Activated T-cell treated with anti-CD3 and anti-CD28 coated beads, Interleukin-2, amount 50 U/mL, for 24 hours (primary cell): Measurements from ENCODE around the gene MYO5B.

Source experiments
- DNase-seq: peaks from one replicate; pipeline ENCODE4 v3.0.0-alpha.2; 2020
- H3K27ac Mint-ChIP-seq: 2 replicates; pipeline ENCODE4 v1.8.0; 2020; ENCODE audit warnings: mild to moderate bottlenecking, mixed read lengths
- H3K27me3 Mint-ChIP-seq: 2 replicates; pipeline ENCODE4 v1.8.0; 2020; ENCODE audit warnings: mixed read lengths
- H3K36me3 Mint-ChIP-seq: 2 replicates; pipeline ENCODE4 v1.8.0; 2020; ENCODE audit warnings: low read depth, mixed read lengths
- H3K4me1 Mint-ChIP-seq: 2 replicates; pipeline ENCODE4 v1.8.0; 2020; ENCODE audit warnings: low read depth, mixed read lengths
- H3K4me3 Mint-ChIP-seq: 2 replicates; pipeline ENCODE4 v1.8.0; 2020; ENCODE audit warnings: mild to moderate bottlenecking, moderate library complexity, mixed read lengths
- H3K9me3 Mint-ChIP-seq: 2 replicates; pipeline ENCODE4 v1.8.0; 2020; ENCODE audit warnings: mixed read lengths

The MYO5B gene

DNA sequence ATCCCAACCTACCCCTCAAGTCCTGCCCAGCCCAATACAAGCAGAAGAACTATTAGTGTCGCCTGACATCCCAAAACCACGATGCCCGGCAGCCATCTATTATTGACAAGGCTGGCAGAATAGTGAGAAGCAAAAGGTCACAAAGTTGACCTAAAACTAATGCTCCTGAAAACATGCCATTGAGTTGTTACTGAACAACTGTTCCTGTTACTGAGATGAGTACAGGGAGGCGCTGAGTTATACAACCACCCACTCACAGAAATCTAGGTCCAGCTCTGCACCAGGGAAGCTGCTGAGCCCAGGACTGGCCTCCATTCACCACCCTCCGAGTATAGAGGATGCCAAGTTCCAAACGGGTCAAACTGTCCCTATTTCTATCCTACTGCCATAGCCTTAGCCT is 201.6 kb downstream of the MYO5B start:
- Mint-ChIP-seq H3K4me3 (no peak overlapping the region), H3K36me3 (no peaks in the 10 kb centered on the region), H3K9me3 (no peaks in the 10 kb centered on the region), H3K27ac (no peak overlapping the region), H3K27me3 (peaks cover 4% of the 10 kb centered on the region), H3K4me1 (peaks cover 2% of the 10 kb centered on the region)
- DNase-seq: no peak

DNA sequence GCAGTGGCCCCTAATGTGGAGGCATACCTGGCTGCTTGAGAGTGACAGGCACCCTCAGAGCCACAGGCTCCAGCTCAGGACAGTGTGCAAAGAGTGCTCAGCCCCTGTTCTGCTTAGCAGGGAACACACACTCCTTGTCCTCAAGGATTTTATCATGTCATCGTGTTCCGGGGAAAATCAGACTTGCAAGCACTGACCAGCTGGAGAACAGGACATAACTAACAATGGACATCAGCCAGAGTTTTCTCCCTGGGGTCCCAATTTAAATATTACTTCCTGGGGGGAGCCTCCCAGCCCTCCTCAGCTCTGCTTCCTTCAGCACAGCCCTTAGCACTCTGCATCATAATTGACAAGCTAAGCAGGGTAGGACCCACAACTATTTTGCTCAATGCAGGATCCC is 206.2 kb downstream of the MYO5B start:
- H3K4me3 Mint-ChIP-seq: no peak overlapping the region
- H3K4me1 Mint-ChIP-seq: peaks cover 2% of the 10 kb centered on the region
- H3K27ac Mint-ChIP-seq: no peak overlapping the region
- no peaks in the 10 kb centered on the region for H3K36me3 Mint-ChIP-seq
- H3K27me3 Mint-ChIP-seq: peaks cover 4% of the 10 kb centered on the region
- no peak for DNase-seq
- no peaks in the 10 kb centered on the region for H3K9me3 Mint-ChIP-seq

DNA sequence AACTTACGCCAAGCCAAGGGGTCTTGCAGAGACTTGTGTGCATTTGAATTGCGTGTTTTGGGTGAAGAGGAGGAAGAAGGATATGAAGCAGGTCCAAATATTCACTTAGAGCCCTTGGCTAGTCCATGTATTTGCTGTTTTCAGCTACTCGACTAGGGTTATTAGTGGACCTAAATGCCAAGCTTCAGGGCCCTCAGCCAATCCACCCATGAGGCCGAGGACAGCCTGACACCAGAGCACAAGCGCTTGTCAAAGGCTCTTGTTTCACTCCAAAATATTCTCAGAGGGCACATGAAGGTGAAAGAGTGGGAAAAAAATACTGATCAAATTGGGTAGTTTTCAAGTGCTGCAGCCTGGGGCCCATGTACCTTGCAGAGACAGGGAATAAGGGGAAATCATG is 206.8 kb downstream of the MYO5B start:
- no peak overlapping the region for H3K27ac Mint-ChIP-seq
- H3K4me3 Mint-ChIP-seq: no peak overlapping the region
- H3K36me3 Mint-ChIP-seq: no peaks in the 10 kb centered on the region
- no peaks in the 10 kb centered on the region for H3K9me3 Mint-ChIP-seq
- peaks cover 2% of the 10 kb centered on the region for H3K4me1 Mint-ChIP-seq
- DNase-seq: no peak
- peaks cover 4% of the 10 kb centered on the region for H3K27me3 Mint-ChIP-seq

DNA sequence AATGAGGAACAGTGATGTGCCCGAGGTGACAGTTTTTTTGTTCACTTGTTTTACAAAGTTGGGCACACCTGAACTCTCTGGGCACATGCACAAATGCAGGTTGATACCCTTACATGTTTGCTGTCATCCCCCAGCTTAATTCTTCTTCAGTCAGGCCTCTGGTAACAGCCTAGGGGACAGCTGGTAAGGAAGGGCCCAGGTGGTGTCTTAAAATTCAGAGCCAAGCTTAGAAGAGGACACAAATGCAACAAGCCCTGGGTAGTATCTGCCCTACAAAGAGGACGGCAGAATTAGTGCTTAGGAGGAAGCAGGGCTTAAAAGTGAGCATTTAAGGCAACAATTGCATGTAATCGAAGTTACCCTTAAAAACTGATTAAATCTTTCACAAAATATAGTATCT is 209.7 kb downstream of the MYO5B start:
- DNase-seq: no peak
- no peaks in the 10 kb centered on the region for H3K36me3 Mint-ChIP-seq
- no peak overlapping the region for H3K4me3 Mint-ChIP-seq
- no peak overlapping the region for H3K27ac Mint-ChIP-seq
- peaks cover 2% of the 10 kb centered on the region for H3K4me1 Mint-ChIP-seq
- H3K9me3 Mint-ChIP-seq: no peaks in the 10 kb centered on the region
- H3K27me3 Mint-ChIP-seq: no peaks in the 10 kb centered on the region

DNA sequence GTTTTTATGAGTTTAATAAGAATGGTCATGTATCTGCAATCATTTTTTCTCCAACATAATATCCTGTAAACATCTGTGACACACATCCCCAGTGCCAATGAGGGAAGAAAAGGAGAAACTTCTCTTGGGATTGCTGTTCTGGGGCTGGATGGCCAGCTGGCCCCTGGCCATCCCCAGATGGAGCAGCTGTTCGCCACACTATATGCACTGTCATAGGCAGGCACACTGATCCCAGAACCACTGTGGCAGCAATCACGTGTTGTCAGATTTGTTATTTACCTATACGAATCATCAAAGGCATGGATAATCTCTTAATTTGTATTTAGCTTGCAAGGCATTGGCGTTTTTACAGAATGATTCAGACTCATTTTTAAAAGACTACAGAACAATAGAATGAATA is 214.1 kb downstream of the MYO5B start:
- Mint-ChIP-seq H3K4me1 (no peaks in the 10 kb centered on the region), H3K27me3 (no peaks in the 10 kb centered on the region), H3K9me3 (no peaks in the 10 kb centered on the region), H3K27ac (no peak overlapping the region), H3K4me3 (no peak overlapping the region), H3K36me3 (no peaks in the 10 kb centered on the region)
- no peak for DNase-seq

DNA sequence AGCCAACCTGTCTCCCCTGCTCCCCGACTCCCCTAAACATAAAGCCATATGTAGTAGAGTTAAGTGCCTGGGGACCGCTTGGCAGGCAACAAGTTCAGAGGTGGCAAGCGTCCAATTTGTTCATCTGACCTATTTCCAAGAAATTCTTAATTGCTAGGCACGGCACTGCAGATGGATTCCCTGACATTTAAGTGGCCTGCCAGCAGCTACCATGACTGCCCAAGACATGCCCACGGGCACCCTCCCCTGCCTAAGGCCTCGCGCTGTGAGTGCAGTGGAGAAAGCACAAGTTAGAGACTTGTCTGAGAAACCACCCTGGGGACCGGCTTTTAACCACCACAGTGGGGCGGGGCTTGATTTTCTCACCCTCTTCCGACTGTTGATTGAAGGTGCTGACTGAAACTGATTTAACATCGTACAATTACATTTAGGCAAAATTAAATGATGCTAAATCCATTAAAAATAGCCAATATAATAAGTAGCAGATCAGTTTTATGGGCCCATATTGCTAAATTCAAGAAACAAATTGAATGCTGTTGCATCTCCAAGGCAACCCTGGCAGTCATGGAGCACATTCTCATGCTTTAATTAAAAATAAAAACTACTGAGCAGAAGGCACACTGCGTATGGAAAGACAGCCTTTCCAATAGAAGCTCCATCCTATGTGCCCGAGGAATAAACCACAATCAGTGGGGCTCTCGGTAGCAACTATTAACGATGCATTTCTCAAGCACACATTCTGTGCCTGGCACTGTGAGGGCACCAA is 218.0 kb downstream of the MYO5B start:
- Mint-ChIP-seq H3K9me3 (no peaks in the 10 kb centered on the region), H3K4me1 (no peaks in the 10 kb centered on the region), H3K27ac (no peak overlapping the region), H3K4me3 (no peak overlapping the region), H3K27me3 (no peaks in the 10 kb centered on the region), H3K36me3 (no peaks in the 10 kb centered on the region)
- no peak for DNase-seq

DNA sequence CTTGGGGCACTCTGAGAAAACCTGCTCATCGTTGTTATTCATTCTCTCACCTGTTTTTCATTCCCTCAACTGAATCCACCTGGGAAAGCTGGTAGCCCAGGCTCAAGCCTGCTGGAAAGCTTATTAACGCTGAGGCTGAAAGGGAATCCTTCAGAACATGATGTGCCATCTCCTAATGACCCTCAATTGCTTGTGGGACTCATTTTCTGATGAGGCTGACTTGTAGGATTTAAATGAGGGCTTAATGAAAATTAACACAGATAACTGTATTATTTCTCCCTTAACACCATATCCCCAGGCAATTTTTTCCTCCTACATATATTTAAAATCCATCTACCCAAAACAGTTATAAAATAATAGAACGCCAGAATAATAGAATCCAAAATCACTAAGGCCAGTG is 218.9 kb downstream of the MYO5B start:
- Mint-ChIP-seq H3K27ac (no peak overlapping the region), H3K4me1 (no peaks in the 10 kb centered on the region), H3K4me3 (no peak overlapping the region), H3K27me3 (no peaks in the 10 kb centered on the region), H3K9me3 (no peaks in the 10 kb centered on the region), H3K36me3 (no peaks in the 10 kb centered on the region)
- no peak for DNase-seq

DNA sequence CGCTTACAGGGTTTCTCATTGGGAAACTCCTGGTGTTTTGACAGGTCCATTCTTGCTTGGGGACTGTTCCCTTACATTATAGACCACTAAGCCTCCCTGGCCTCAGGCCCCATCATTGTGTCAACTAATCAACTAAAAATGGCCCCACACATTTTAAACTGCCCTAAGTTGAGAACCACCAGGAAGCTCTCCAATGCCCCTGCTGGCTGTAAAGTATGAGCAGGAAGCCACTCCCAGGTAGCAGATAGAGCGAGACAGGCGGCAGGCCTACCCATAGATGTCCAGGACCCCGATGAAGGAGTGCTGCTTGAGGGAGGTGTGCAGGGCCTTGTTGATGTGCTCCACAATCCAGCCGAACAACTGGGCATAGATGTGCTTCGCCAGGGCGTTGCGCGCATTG is 220.9 kb downstream of the MYO5B start:
- Mint-ChIP-seq H3K9me3 (no peaks in the 10 kb centered on the region), H3K27me3 (no peaks in the 10 kb centered on the region), H3K4me1 (no peaks in the 10 kb centered on the region), H3K4me3 (no peak overlapping the region), H3K27ac (no peak overlapping the region), H3K36me3 (no peaks in the 10 kb centered on the region)
- no peak for DNase-seq

DNA sequence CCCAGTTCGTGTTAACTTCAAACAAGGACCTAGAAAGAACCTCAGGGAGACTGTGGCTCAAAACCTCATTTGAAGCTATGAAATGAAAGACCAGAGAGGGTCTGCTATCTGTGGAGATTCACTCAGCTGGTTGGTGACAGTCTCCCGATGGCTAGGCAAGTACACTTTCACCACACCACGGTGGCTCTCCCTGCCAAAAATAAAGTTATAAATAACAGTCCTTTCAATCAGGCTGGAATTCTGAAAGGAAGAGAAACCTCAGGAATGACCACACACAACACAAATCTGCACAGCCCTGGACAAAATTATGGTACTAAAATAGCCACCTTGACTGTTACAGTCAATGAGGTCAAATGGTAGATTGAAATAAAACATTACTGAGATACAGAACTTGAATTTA is 221.4 kb downstream of the MYO5B start:
- Mint-ChIP-seq H3K9me3 (no peaks in the 10 kb centered on the region), H3K27ac (no peak overlapping the region), H3K4me3 (no peak overlapping the region), H3K4me1 (no peaks in the 10 kb centered on the region), H3K36me3 (no peaks in the 10 kb centered on the region), H3K27me3 (no peaks in the 10 kb centered on the region)
- no peak for DNase-seq

DNA sequence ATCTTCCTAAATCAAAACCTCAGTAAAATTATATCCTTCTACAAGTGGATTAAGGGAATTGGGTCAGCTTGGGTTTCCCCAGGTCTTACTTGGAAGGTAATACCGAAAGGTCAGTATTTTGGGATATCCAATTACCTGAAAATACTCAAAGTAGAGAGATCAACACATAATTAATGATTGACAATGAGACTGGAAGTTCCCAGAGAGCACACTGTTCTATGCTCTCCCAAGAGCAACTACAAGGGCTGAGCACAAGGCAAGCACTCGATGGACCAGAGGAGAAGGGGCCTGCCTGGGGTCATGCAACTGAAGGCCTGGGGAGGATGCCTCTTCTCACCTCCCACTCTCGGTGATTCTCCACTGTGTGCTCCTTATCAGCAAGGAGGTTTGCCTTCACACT is 222.4 kb downstream of the MYO5B start:
- Mint-ChIP-seq H3K27ac (no peak overlapping the region), H3K4me3 (no peak overlapping the region), H3K36me3 (no peaks in the 10 kb centered on the region), H3K9me3 (no peaks in the 10 kb centered on the region), H3K27me3 (no peaks in the 10 kb centered on the region), H3K4me1 (no peaks in the 10 kb centered on the region)
- no peak for DNase-seq

DNA sequence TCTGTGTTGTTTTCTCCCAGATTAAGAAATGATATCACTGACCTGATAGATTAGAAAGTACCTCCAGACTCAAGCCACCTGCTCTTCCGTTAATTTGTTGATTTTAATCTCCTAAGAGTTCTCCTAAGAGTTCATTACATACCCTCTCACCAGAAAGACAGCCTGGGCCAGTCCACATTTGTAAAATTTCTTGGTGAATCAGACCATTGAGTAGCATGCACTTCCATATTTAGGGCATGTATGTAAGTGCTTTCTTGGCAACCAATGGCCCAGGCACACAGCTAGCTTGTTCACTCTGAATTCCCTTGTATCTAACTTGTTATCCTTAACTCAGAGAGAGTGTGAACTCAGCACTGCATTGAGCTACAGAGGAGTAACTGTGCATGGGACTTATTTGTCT is 223.5 kb downstream of the MYO5B start:
- Mint-ChIP-seq H3K27me3 (no peaks in the 10 kb centered on the region), H3K4me1 (no peaks in the 10 kb centered on the region), H3K27ac (no peak overlapping the region)

DNA sequence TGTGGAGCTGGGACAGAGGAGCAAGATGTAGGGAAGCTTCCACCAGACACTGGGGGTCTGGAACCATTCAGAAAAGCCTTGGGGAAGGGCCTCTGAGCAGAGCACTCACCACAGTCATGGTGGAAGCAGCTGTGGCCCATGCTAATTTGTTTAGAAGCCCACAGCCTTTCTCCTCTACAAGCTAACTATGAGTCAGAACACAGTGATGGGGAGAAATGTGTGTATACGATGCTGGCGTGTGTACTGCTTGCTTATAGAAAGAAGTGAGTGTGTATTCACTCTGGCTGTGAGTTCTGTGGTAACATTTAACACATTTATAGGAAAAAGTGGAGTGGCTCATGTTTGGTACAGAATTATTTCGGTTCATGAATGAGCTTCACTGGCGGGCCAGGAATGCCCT is 224.6 kb downstream of the MYO5B start:
- Mint-ChIP-seq H3K9me3 (no peaks in the 10 kb centered on the region), H3K4me1 (no peaks in the 10 kb centered on the region), H3K36me3 (no peaks in the 10 kb centered on the region), H3K4me3 (no peak overlapping the region), H3K27me3 (no peaks in the 10 kb centered on the region), H3K27ac (no peak overlapping the region)
- no peak for DNase-seq

More for the DNA sequence above, 223.5 kb downstream of the MYO5B start:
- no peaks in the 10 kb centered on the region for H3K9me3 Mint-ChIP-seq
- DNase-seq: no peak
- no peaks in the 10 kb centered on the region for H3K36me3 Mint-ChIP-seq
- H3K4me3 Mint-ChIP-seq: no peak overlapping the region

DNA sequence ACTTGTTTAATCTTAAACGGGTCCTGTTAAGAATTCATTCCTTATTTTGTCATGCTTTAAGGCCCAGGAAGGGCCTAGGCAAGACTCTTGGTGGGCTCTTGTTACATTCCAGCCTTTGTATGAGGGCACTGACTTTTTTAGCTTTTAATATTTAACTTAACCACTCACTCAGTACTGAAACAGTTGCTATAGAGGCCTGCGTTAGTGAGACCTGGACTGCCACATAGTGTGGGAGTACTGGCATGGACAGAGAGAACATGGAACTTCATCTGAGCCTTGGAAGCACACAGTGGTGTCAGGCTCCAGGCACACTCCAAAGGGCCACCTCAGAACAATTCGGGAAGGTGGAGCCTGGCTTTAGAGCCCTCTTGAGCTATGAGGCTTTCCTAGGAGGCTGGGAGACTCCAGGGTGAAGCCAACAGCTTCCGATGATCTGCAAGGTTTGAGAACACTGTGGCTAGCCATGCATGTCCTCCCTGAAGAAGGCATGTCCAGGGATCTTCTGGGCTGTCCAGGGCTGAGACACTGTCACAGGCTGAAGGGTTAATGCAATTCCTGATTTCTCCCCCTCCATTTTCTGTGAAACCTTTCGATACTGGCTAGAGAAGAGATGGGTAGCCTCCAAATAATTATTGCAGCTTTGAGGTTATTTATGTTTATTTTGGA is 226.2 kb downstream of the MYO5B start:
- Mint-ChIP-seq H3K36me3 (no peaks in the 10 kb centered on the region), H3K27me3 (peaks cover 4% of the 10 kb centered on the region), H3K4me3 (no peak overlapping the region), H3K4me1 (no peaks in the 10 kb centered on the region), H3K9me3 (no peaks in the 10 kb centered on the region), H3K27ac (no peak overlapping the region)
- DNase-seq: no peak

DNA sequence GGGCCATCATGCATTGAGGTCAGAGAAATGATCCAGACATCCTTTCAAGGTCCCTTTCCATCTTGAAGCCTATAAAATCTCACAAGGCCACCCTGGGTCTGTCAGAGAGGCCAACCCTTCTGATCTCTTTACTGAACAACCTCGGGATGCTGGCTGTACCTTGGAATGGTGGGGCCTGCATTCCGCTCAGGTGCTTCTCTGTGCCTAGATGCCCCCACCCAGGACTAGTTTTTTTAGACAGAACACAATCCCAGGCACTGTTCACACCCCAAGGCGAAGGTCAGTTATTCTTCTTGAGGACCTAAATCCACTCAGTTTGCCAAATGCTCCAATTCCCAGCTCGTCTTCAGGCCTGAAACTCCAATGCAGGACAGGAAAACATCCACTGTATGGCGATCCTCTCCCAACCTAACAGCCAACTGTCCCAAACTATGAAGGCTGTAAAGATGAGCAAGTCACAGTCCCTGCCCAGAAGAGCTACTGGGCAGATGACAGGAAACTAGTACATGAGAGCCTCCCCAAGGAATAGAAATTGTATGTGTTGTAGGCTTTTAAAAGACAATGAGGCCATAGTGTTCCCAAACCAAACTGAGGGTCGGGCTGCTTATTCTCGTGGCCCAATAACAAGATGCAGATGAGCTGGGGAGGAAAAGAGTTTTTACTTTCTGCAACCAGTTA is 227.2 kb downstream of the MYO5B start:
- no peak for DNase-seq
- Mint-ChIP-seq H3K36me3 (no peaks in the 10 kb centered on the region), H3K27me3 (peaks cover 7% of the 10 kb centered on the region), H3K4me3 (no peak overlapping the region), H3K27ac (no peak overlapping the region), H3K9me3 (no peaks in the 10 kb centered on the region), H3K4me1 (peaks cover 3% of the 10 kb centered on the region)

DNA sequence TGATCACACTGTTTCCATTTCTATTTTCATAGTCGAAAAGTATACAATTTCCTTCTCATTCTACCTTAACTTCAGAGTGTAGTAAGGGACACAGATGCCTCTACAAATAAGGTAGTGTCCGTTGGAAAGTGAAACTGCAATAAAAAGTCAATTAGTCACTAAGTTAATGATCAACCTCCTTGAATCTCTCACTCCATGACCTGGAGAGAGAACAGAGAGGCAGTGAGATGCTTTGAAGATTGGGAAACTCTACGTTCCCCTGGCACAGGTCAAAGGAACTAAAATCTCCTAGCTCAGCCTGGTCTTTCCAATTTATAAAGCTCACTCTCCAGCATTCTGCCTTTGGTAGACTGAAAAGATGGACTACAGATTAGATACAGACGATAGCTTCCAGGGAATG is 227.8 kb downstream of the MYO5B start:
- no peak for DNase-seq
- Mint-ChIP-seq H3K4me1 (peaks cover 3% of the 10 kb centered on the region), H3K9me3 (no peaks in the 10 kb centered on the region), H3K27ac (no peak overlapping the region), H3K36me3 (no peaks in the 10 kb centered on the region), H3K27me3 (peaks cover 8% of the 10 kb centered on the region), H3K4me3 (no peak overlapping the region)
